DMS114 treated with DMSO at 0.1 percent for 48 hours (cell line): ENCODE data around the gene CABP2.
"Not testable (repeated sequence)": the region's sequence is repeated elsewhere in the genome, so short reads cannot be mapped to it uniquely, and the experiment has no call there.

ENCODE experiments used
- DNase-seq: peaks from one replicate; lab custom pipeline; 2025; ENCODE audit not compliant: unreplicated experiment; lab: John Stamatoyannopoulos, UW

The CABP2 gene

GRCh38 chr11:67522844-67523555 is at the start of gene CABP2:
CABP2 (minus strand) TSS chr11:67523446; CDS start chr11:67523326, 120 bp downstream.
- no peak for DNase-seq

GRCh38 chr11:67572747-67573419 is 49.6 kb upstream of the CABP2 start:
- DNase-seq: peak; percentile 79

- no peak for DNase-seq
These were observed 49.1 kb upstream of the CABP2 start for GRCh38 chr11:67572305-67572704.

DNA sequence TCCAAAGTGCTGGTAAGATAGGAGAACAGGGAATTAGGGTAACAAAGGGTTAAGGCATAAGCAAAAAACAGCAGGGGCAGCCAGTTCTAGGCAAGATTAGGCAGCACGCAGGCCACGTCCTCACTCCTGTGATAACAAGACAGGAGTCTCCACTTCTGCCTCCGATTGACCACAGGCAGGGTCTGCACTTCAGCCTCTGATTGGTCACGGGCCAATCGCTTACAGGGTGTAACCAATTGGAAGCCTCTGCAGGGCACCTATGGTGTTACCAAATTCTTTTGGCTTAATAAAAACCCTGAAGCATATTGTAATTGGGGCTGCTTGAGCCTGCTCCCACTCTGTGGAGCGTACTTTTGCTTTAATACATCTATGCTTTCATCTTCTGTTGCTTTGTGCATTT is 48.2 kb upstream of the CABP2 start:
- DNase-seq: no peak

DNA sequence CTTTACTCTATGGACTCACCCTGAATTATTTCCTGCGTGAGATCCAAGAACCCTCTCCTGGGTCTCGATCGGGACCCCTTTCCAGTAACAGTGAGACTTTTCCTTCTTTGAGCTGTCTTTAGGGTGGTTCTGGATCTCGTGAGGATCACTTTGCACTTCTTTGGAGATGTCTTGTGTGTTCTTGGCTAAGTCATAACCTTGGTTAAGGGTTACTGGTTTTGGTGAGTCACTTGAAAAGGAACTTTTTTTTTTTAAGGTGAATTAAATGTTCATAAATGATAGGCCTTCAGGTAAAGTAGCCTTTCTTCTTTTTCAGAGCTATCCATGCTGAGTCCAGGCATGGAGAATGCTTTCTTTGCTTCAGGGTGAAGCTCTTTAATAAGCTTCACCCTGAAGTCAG is 41.0 kb upstream of the CABP2 start:
- DNase-seq: no peak

DNA sequence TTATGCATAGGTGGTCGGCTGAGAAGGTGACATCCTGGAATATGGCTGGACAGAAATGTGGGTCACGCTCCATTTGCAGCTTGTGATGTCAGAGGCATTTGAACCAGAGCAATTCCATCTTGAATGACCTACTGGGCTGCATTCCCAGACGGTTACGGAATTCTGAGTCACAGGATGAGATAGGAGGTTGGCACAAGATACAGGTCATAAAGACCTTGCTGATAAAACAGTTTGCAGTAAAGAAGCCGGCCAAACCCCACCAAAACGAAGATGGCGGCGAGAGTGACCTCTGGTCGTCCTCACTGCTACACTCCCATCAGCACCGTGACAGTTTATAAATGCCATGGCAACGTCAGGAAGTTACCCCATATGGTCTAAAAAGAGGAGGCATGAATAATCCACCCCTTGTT is 40.5 kb upstream of the CABP2 start:
- not testable (repeated sequence) for DNase-seq

DNA sequence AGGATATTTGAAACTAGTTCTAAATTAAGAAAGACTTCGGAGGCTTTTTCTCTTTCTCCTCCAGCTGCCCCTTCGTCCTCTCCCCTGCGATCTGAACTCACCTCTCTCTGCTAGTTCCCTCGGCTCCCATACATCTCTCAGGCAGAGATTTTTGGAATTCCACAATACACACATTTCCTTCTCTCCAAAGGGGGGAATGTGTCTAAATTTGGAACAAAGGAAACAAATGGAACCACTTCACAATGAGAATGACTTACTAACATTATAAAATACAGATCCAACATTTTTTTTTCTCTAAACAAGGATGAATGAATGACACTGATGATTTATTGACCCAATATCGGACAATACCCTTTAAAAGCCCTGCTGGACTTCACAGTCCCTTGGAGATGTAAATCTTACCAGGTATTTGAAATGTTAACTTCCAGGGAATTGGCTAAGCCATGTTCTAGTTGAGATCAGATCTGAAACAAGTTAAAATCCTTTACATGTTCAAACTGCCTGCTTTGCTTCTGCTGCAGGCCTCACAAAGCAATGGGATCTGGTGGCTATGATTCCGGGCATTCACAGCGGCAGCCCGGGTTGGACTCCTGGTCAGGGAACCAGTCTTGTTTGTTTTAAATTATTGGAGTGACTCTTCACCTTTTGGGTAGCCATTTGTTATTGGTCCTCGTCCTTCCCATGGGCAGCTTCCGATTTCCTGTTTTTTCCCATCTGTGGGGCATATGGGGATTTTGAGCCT is 39.9 kb upstream of the CABP2 start:
- DNase-seq: no peak

GRCh38 chr11:67561971-67562619 is 38.8 kb upstream of the CABP2 start:
- no peak for DNase-seq

GRCh38 chr11:67558084-67558772 is 35.0 kb upstream of the CABP2 start:
- DNase-seq: no peak

- DNase-seq: no peak
These were observed 33.0 kb upstream of the CABP2 start for GRCh38 chr11:67556244-67556643.

DNA sequence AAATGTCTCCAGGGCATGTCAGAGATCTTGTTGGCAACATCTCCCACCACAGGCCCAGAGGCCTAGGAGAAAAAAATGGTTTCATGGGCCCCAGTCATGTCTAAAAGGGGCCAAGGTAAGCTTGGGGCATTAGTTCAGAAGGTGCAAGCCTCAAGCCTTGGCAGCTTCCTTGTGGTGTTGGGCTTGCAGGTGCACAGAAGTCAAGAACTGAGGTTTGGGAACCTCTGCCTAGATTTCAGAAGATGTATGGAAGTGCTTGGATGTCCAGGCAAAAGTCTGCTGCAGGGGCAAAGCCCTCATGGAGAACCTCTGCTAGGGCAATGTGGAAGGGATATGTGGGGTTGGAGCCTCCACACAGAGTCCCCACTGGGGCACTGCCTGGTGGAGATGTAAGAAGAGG is 28.5 kb upstream of the CABP2 start:
- not testable (repeated sequence) for DNase-seq

GRCh38 chr11:67551127-67551526 is 27.9 kb upstream of the CABP2 start:
- no peak for DNase-seq

DNA sequence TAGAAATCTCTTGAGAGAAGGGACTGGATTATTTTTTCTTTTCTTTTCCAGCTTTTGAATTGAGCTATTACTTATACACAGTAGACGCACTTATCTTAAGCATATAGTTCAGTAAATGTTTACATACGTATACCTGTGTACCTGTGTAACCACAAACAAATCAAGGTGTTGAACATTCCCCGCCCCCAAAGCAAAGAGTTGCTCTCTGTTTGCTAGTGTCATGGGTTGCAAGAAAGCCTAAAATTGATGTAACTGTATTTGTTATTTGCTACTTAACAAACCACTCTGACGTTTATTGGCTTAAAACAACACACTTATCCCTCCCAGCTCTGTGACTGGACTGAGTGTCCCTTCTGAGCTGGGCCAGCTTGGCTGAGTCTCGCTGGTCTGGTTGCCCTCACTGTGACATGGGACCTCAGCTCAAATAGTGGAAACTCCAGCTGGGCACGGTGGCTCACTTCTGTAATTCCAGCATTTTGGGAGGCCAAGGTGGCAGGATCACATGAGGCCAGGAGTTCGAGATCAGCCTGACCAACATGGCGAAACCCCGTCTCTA is 25.4 kb upstream of the CABP2 start:
- no peak for DNase-seq

DNA sequence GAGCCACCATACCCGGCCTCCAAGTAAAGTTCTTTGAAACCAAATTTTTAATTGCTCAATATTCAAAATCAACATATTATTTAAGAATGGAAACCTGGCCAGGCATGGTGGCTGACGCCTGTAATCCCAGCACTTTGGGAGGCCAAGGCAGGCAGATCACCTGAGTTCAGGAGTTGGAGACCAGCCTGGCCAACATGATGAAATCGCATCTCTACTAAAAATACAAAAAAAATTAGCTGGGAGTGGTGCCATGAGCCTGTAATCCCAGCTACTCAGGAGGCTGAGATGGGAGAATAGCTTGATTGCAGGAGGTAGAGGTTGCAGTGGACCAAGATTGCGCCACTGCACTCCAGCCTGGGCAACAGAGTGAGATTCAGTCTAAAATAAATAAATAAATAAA is 24.9 kb upstream of the CABP2 start:
- not testable (repeated sequence) for DNase-seq

- DNase-seq: no peak
These were observed 22.0 kb upstream of the CABP2 start for GRCh38 chr11:67545280-67545679.

DNA sequence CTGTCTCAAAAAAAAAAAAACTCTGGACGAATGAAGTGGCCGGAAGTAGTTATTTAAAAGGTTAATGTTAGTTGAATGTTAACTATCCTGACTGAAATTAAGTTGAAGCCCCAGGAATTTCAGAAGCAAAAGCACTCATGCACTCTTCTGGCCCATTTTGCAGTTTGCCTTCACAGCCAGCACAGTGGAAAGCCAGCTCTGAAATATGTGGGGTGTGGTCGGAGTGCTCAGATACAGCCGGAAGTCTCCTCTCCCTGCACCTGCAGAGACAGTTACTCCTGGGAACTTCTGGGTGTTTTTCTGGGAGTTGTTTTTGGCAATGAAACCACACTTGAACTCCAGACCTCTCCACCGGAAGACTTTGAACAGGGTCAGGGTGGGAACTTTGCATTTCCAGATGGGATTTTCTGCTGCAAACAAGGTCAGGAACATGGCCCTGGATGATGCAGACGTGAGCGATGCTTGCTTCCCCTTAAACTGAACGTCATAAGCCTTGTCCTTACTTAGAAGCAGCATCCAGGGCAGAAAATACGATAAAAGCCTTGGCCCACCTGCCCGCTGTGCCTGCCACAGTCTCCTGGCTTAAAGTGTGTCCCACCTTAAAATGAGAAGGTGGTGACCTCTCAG is 21.5 kb upstream of the CABP2 start:
- no peak for DNase-seq

- no peak for DNase-seq
These were observed 20.3 kb upstream of the CABP2 start for GRCh38 chr11:67543585-67543984.

DNA sequence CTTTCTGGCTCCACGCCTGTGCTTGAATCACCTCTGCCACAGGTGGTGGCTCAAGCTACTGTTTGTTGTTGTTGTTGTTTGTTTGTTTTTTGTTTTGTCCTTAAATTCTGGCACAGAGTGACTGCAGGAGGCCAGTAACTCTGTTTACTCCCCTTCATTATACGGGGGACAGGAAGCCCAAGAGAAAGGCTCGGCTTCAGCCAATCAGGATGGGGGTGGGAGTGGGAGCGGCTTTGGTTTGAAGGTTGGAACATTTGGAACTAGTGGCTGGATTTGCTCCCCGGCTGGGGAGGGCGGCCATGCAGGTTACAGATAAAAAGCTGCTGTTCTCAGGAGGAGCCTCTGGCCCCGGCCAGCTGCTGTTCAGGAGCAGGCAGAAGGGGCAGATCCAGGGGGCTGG is 19.7 kb upstream of the CABP2 start:
- no peak for DNase-seq

GRCh38 chr11:67542169-67542568 is 18.9 kb upstream of the CABP2 start:
- DNase-seq: no peak

- no peak for DNase-seq
These were observed 18.0 kb upstream of the CABP2 start for GRCh38 chr11:67541198-67541597.
